ENCODE data around the gene ITGB5. TPM values are rescaled to one million over a fixed set of nuclear protein-coding genes. Genes with fewer than 3 reads are reported as not detected.
A peak's percentile ranks its signal among the peaks of the same experiment; 100 is the strongest.

The ITGB5 gene
- total RNA-seq, 1 experiment from 2014 or later = 132 TPM

- Mint-ChIP-seq H3K36me3 (ENCODE audit: insufficient read depth, unreplicated experiment) (peaks cover 9% of the 10 kb centered on the region), H3K27me3 (ENCODE audit: insufficient read depth, unreplicated experiment) (no peaks in the 10 kb centered on the region), H3K4me1 (ENCODE audit: low read depth, unreplicated experiment) (peaks cover 11% of the 10 kb centered on the region), H3K27ac (ENCODE audit: unreplicated experiment) (peak overlapping the region; percentile 55), H3K9me3 (ENCODE audit: unreplicated experiment) (no peaks in the 10 kb centered on the region), H3K4me3 (ENCODE audit: unreplicated experiment) (peak overlapping the region; percentile 24)
- Histone ChIP-seq H3K36me3 (ENCODE audit: control insufficient read depth, insufficient read depth, low read length) (no peaks in the 10 kb centered on the region), H3K4me3 (ENCODE audit: low read depth, low read length) (no peak overlapping the region), H3K4me1 (peaks cover 18% of the 10 kb centered on the region), H3K27me3 (replicated peaks; ENCODE audit: control insufficient read depth, insufficient read depth, low read length) (no peaks in the 10 kb centered on the region), H3K9me3 (no peaks in the 10 kb centered on the region)
- POLR2A ChIA-PET = no interaction called here
- CTCF ChIA-PET = no interaction called here
- DNase-seq = no peak
- intact Hi-C loops (cut with micrococcal nuclease; ENCODE audit: unreplicated experiment) = no loop called here
- no TSS peak for BruUV-seq (replicated peaks)
- no peak for TF ChIP-seq CTCF (IDR thresholded peaks at IDR 0.05; ENCODE audit: insufficient read depth in 1 of 2, low read depth in 1 of 2, low read length in 1 of 2, severe bottlenecking in 1 of 2, unreplicated experiment in 1 of 2)
These were observed 3.2 kb downstream of the ITGB5 start for GRCh38 chr3:124883766-124884473.

- CTCF ChIA-PET = no interaction called here
- Mint-ChIP-seq H3K4me1 (ENCODE audit: low read depth, unreplicated experiment) (peaks cover 17% of the 10 kb centered on the region), H3K36me3 (ENCODE audit: insufficient read depth, unreplicated experiment) (peaks cover 9% of the 10 kb centered on the region), H3K4me3 (ENCODE audit: unreplicated experiment) (peak overlapping the region; percentile 24), H3K27me3 (ENCODE audit: insufficient read depth, unreplicated experiment) (no peaks in the 10 kb centered on the region), H3K27ac (ENCODE audit: unreplicated experiment) (peak overlapping the region; percentile 55), H3K9me3 (ENCODE audit: unreplicated experiment) (no peaks in the 10 kb centered on the region)
- peaks cover 17% of the 10 kb centered on the region for H3K4me1 ChIP-seq
- DNase-seq = no peak
- intact Hi-C loops (cut with micrococcal nuclease; ENCODE audit: unreplicated experiment) = no loop called here
- TF ChIP-seq CTCF (IDR thresholded peaks at IDR 0.05; ENCODE audit: insufficient read depth in 1 of 2, low read depth in 1 of 2, low read length in 1 of 2, severe bottlenecking in 1 of 2, unreplicated experiment in 1 of 2) = no peak
- no peak overlapping the region for H3K4me3 ChIP-seq (ENCODE audit: low read depth, low read length)
- H3K9me3 ChIP-seq = no peaks in the 10 kb centered on the region
- no peaks in the 10 kb centered on the region for H3K36me3 ChIP-seq (ENCODE audit: control insufficient read depth, insufficient read depth, low read length)
- no TSS peak for BruUV-seq (replicated peaks)
- no peaks in the 10 kb centered on the region for H3K27me3 ChIP-seq (replicated peaks; ENCODE audit: control insufficient read depth, insufficient read depth, low read length)
- POLR2A ChIA-PET = no interaction called here
These were observed 4.1 kb downstream of the ITGB5 start for GRCh38 chr3:124882816-124883747.

GRCh38 chr3:124881976-124882697 lies 5.0 kb downstream of the ITGB5 start:
- no peak for DNase-seq
- H3K9me3 Mint-ChIP-seq (ENCODE audit: unreplicated experiment) = no peaks in the 10 kb centered on the region
- H3K27ac Mint-ChIP-seq (ENCODE audit: unreplicated experiment) = no peak overlapping the region
- H3K36me3 ChIP-seq (ENCODE audit: control insufficient read depth, insufficient read depth, low read length) = no peaks in the 10 kb centered on the region
- no peak overlapping the region for H3K4me3 ChIP-seq (ENCODE audit: low read depth, low read length)
- no peak overlapping the region for H3K4me3 Mint-ChIP-seq (ENCODE audit: unreplicated experiment)
- TF ChIP-seq CTCF (IDR thresholded peaks at IDR 0.05; ENCODE audit: insufficient read depth in 1 of 2, low read depth in 1 of 2, low read length in 1 of 2, severe bottlenecking in 1 of 2, unreplicated experiment in 1 of 2) = no peak
- peaks cover 17% of the 10 kb centered on the region for H3K4me1 Mint-ChIP-seq (ENCODE audit: low read depth, unreplicated experiment)
- ChIA-PET POLR2A (no interaction called here), CTCF (no interaction called here)
- intact Hi-C loops (cut with micrococcal nuclease; ENCODE audit: unreplicated experiment) = no loop called here
- H3K36me3 Mint-ChIP-seq (ENCODE audit: insufficient read depth, unreplicated experiment) = peaks cover 9% of the 10 kb centered on the region
- BruUV-seq (replicated peaks) = no TSS peak
- H3K4me1 ChIP-seq = peaks cover 24% of the 10 kb centered on the region
- H3K27me3 ChIP-seq (replicated peaks; ENCODE audit: control insufficient read depth, insufficient read depth, low read length) = no peaks in the 10 kb centered on the region
- H3K9me3 ChIP-seq = no peaks in the 10 kb centered on the region
- no peaks in the 10 kb centered on the region for H3K27me3 Mint-ChIP-seq (ENCODE audit: insufficient read depth, unreplicated experiment)

Measured in Caco-2 (cell line).